KOPT-K1 (cell line): ENCODE results near the gene FRS2.
"Not testable (repeated sequence)": the region's sequence is repeated elsewhere in the genome, so short reads cannot be mapped to it uniquely, and the experiment has no call there.

Source experiments
- H3K27ac ChIP-seq: fragments of 200-600 bp; sonication (generic); 2 replicates; pipeline ENCODE4 v1.5.1; 2016; ENCODE audit warnings: antibody characterized with exemption, mild to moderate bottlenecking, low read depth, low read length; ENCODE audit not compliant: poor library complexity, severe bottlenecking
- H3K36me3 ChIP-seq: fragments of 200-600 bp; sonication (generic); 2 replicates; pipeline ENCODE4 v1.5.1; 2017; ENCODE audit warnings: antibody characterized with exemption, mild to moderate bottlenecking, low read length, moderate library complexity; ENCODE audit not compliant: insufficient read depth
- H3K9me3 ChIP-seq: fragments of 200-600 bp; sonication (generic); 2 replicates; pipeline ENCODE4 v1.5.1; 2017; ENCODE audit warnings: antibody characterized with exemption, low read length, mild to moderate bottlenecking; ENCODE audit not compliant: insufficient read depth, poor library complexity, severe bottlenecking

FRS2 gene

GRCh38 chr12:69588527-69588926 is 118.3 kb downstream of the FRS2 start:
- Histone ChIP-seq H3K9me3 (no peaks in the 10 kb centered on the region), H3K36me3 (peaks cover 75% of the 10 kb centered on the region), H3K27ac (no peak overlapping the region)

GRCh38 chr12:69589082-69589481 is 118.9 kb downstream of the FRS2 start:
- Histone ChIP-seq H3K36me3 (peaks cover 80% of the 10 kb centered on the region), H3K27ac (no peak overlapping the region), H3K9me3 (no peaks in the 10 kb centered on the region)

GRCh38 chr12:69595689-69596088 is 125.5 kb downstream of the FRS2 start:
- H3K36me3 ChIP-seq = peaks cover 100% of the 10 kb centered on the region

GRCh38 chr12:69598174-69598753 is 128.1 kb downstream of the FRS2 start:
- no peak overlapping the region for H3K27ac ChIP-seq
- peaks cover 100% of the 10 kb centered on the region for H3K36me3 ChIP-seq
- H3K9me3 ChIP-seq = peaks cover under 1% of the 10 kb centered on the region

More at GRCh38 chr12:69595689-69596088, 125.5 kb downstream of the FRS2 start:
- H3K9me3 ChIP-seq = no peaks in the 10 kb centered on the region
- H3K27ac ChIP-seq = no peak overlapping the region

GRCh38 chr12:69600804-69601203 is 130.6 kb downstream of the FRS2 start:
- Histone ChIP-seq H3K27ac (no peak overlapping the region), H3K36me3 (peaks cover 78% of the 10 kb centered on the region), H3K9me3 (peaks cover 3% of the 10 kb centered on the region)

GRCh38 chr12:69601962-69602685 is 131.9 kb downstream of the FRS2 start:
- peaks cover 65% of the 10 kb centered on the region for H3K36me3 ChIP-seq
- H3K27ac ChIP-seq = no peak overlapping the region
- peaks cover 3% of the 10 kb centered on the region for H3K9me3 ChIP-seq

- Histone ChIP-seq H3K36me3 (peaks cover 57% of the 10 kb centered on the region), H3K9me3 (peaks cover 3% of the 10 kb centered on the region), H3K27ac (no peak overlapping the region)
Observed at GRCh38 chr12:69602954-69603353, 132.8 kb downstream of the FRS2 start.

GRCh38 chr12:69603556-69603955 is 133.4 kb downstream of the FRS2 start:
- not testable (repeated sequence) for H3K27ac ChIP-seq, H3K9me3 ChIP-seq
- H3K36me3 ChIP-seq = peaks cover 51% of the 10 kb centered on the region

- peaks cover 44% of the 10 kb centered on the region for H3K36me3 ChIP-seq
- H3K9me3 ChIP-seq, H3K27ac ChIP-seq: not testable (repeated sequence)
Observed at GRCh38 chr12:69604275-69604674, 134.1 kb downstream of the FRS2 start.

GRCh38 chr12:69608114-69608513 is 137.9 kb downstream of the FRS2 start:
- no peak overlapping the region for H3K27ac ChIP-seq
- H3K36me3 ChIP-seq = peaks cover 5% of the 10 kb centered on the region
- H3K9me3 ChIP-seq = peaks cover 3% of the 10 kb centered on the region

GRCh38 chr12:69610126-69610525 is 139.9 kb downstream of the FRS2 start:
- no peaks in the 10 kb centered on the region for H3K9me3 ChIP-seq
- no peak overlapping the region for H3K27ac ChIP-seq
- no peaks in the 10 kb centered on the region for H3K36me3 ChIP-seq

GRCh38 chr12:69610729-69611128 is 140.5 kb downstream of the FRS2 start, which contains the start of gene LRRC10:
TSS of gene LRRC10 (minus strand) at chr12:69610907. CDS start at chr12:69610838, 69 bp downstream.
- Histone ChIP-seq H3K36me3 (no peaks in the 10 kb centered on the region), H3K9me3 (no peaks in the 10 kb centered on the region), H3K27ac (no peak within 1 kb of the TSS)

- H3K9me3 ChIP-seq = no peaks in the 10 kb centered on the region
- no peaks in the 10 kb centered on the region for H3K36me3 ChIP-seq
- H3K27ac ChIP-seq = no peak overlapping the region
Observed at GRCh38 chr12:69613351-69613750, 143.2 kb downstream of the FRS2 start.

GRCh38 chr12:69616025-69616424 is 145.8 kb downstream of the FRS2 start:
- no peaks in the 10 kb centered on the region for H3K36me3 ChIP-seq
- no peaks in the 10 kb centered on the region for H3K9me3 ChIP-seq
- H3K27ac ChIP-seq = no peak overlapping the region

- Histone ChIP-seq H3K36me3 (no peaks in the 10 kb centered on the region), H3K9me3 (no peaks in the 10 kb centered on the region), H3K27ac (no peak overlapping the region)
Observed at GRCh38 chr12:69619050-69619449, 148.9 kb downstream of the FRS2 start.

- no peak overlapping the region for H3K27ac ChIP-seq
- no peaks in the 10 kb centered on the region for H3K9me3 ChIP-seq
- no peaks in the 10 kb centered on the region for H3K36me3 ChIP-seq
Observed at GRCh38 chr12:69620077-69620476, 149.9 kb downstream of the FRS2 start.
